Measurements from ENCODE around the gene RNASE13. TPM values are rescaled to one million over a fixed set of nuclear protein-coding genes. Genes with fewer than 3 reads are reported as not detected.

Gene RNASE13
- not detected for total RNA-seq
- polyA plus RNA-seq (2013, experiment 1 of 2): not detected
- polyA plus RNA-seq (2013, experiment 2 of 2): not detected
- long read RNA-seq, experiment 1: 0 reads
- long read RNA-seq, experiment 2: 0 reads
- long read RNA-seq, experiment 3: 0 reads
- long read RNA-seq, experiment 4: 0 reads

- H3K4me1 ChIP-seq (ENCODE audit: control insufficient read depth, insufficient read depth, low read length): peaks cover 1% of the 10 kb centered on the region
- H3K9me3 ChIP-seq (ENCODE audit: control insufficient read depth, low read length): no peaks in the 10 kb centered on the region
- H3K9ac ChIP-seq (ENCODE audit: extremely low read depth, low read length, poor library complexity, severe bottlenecking): no peak within 1 kb of the TSS
- H3K36me3 Mint-ChIP-seq (ENCODE audit: low read depth): no peaks in the 10 kb centered on the region
- H3K9me3 Mint-ChIP-seq: no peaks in the 10 kb centered on the region
- DNase-seq: no peak
- H3K4me1 Mint-ChIP-seq: peaks cover 17% of the 10 kb centered on the region
- no peak for TF ChIP-seq CTCF (conservative IDR thresholded peaks at IDR 0.05)
- 89 to 95% methylated on average over 2 to 5 of the region's 5 CpGs for WGBS, 2 experiments (ENCODE audit: insufficient coverage in 1 of 2, insufficient read length in 1 of 2)
- no peak within 1 kb of the TSS for H3K4me3 ChIP-seq (ENCODE audit: low read length)
- peaks cover 36% of the 10 kb centered on the region for H3K27me3 Mint-ChIP-seq (ENCODE audit: insufficient read depth)
- no peak within 1 kb of the TSS for H3K27ac ChIP-seq (ENCODE audit: low read depth, low read length)
- H3K4me3 Mint-ChIP-seq: no peak within 1 kb of the TSS
- H3K36me3 ChIP-seq (ENCODE audit: control insufficient read depth, insufficient read depth, low read length): no peaks in the 10 kb centered on the region
- H3K27ac Mint-ChIP-seq: no peak within 1 kb of the TSS
- H3K27me3 ChIP-seq (ENCODE audit: control insufficient read depth, insufficient read depth, low read length, poor library complexity, severe bottlenecking): no peaks in the 10 kb centered on the region
Observed at GRCh38 chr14:21034707-21035106, at the start of gene RNASE13. Gene RNASE13, minus strand, starts transcription at chr14:21034807. Its CDS starts 519 bp downstream, at chr14:21034288.

DNA sequence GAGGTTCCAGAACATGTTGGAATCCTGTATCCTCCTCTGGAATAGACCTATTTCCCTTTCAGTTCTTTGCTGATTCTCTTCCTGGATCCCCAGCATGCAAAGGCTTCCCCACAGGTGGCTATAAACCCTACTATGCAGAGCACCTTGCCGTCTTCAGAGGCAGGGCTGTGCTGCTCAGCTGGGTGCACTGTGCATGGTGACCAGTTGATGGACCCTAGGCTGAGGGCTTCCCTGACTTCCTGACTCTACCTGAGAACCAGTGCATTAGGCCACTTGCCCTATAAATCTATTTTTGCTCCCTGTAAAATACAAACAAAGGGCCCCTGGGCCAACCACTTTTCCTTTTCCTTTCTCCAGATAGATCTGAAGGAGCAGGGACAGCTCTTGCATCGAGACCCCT is 49.8 kb upstream of the RNASE13 start:
- peaks cover 76% of the 10 kb centered on the region for H3K36me3 Mint-ChIP-seq (ENCODE audit: low read depth)
- no peaks in the 10 kb centered on the region for H3K9me3 ChIP-seq (ENCODE audit: control insufficient read depth, low read length)
- no peaks in the 10 kb centered on the region for H3K4me1 ChIP-seq (ENCODE audit: control insufficient read depth, insufficient read depth, low read length)
- H3K4me3 ChIP-seq (ENCODE audit: low read length): no peak overlapping the region
- peaks cover 85% of the 10 kb centered on the region for H3K36me3 ChIP-seq (ENCODE audit: control insufficient read depth, insufficient read depth, low read length)
- no peak overlapping the region for H3K27ac Mint-ChIP-seq
- no peak for DNase-seq
- WGBS, 2 experiments (ENCODE audit: insufficient coverage in 1 of 2, insufficient read length in 1 of 2): 93 to 94% methylated on average over 2 of the region's 2 CpGs
- H3K9me3 Mint-ChIP-seq: no peaks in the 10 kb centered on the region
- no peak overlapping the region for H3K27ac ChIP-seq (ENCODE audit: low read depth, low read length)
- H3K27me3 ChIP-seq (ENCODE audit: control insufficient read depth, insufficient read depth, low read length, poor library complexity, severe bottlenecking): no peaks in the 10 kb centered on the region
- no peak overlapping the region for H3K4me3 Mint-ChIP-seq
- no peaks in the 10 kb centered on the region for H3K27me3 Mint-ChIP-seq (ENCODE audit: insufficient read depth)
- no peak overlapping the region for H3K9ac ChIP-seq (ENCODE audit: extremely low read depth, low read length, poor library complexity, severe bottlenecking)
- H3K4me1 Mint-ChIP-seq: no peaks in the 10 kb centered on the region
- TF ChIP-seq CTCF (conservative IDR thresholded peaks at IDR 0.05): no peak

GRCh38 chr14:21083565-21084325 is 49.1 kb upstream of the RNASE13 start:
- H3K27me3 ChIP-seq (ENCODE audit: control insufficient read depth, insufficient read depth, low read length, poor library complexity, severe bottlenecking): no peaks in the 10 kb centered on the region
- no peaks in the 10 kb centered on the region for H3K27me3 Mint-ChIP-seq (ENCODE audit: insufficient read depth)
- H3K9me3 ChIP-seq (ENCODE audit: control insufficient read depth, low read length): no peaks in the 10 kb centered on the region
- H3K27ac ChIP-seq (ENCODE audit: low read depth, low read length): no peak overlapping the region
- H3K36me3 Mint-ChIP-seq (ENCODE audit: low read depth): peaks cover 76% of the 10 kb centered on the region
- H3K4me1 Mint-ChIP-seq: no peaks in the 10 kb centered on the region
- no peaks in the 10 kb centered on the region for H3K9me3 Mint-ChIP-seq
- no peak overlapping the region for H3K9ac ChIP-seq (ENCODE audit: extremely low read depth, low read length, poor library complexity, severe bottlenecking)
- 94 to 98% methylated on average over 9 to 11 of the region's 11 CpGs for WGBS, 2 experiments (ENCODE audit: insufficient coverage in 1 of 2, insufficient read length in 1 of 2)
- no peak for TF ChIP-seq CTCF (conservative IDR thresholded peaks at IDR 0.05)
- H3K36me3 ChIP-seq (ENCODE audit: control insufficient read depth, insufficient read depth, low read length): peaks cover 85% of the 10 kb centered on the region
- no peak overlapping the region for H3K4me3 ChIP-seq (ENCODE audit: low read length)
- DNase-seq: no peak
- no peak overlapping the region for H3K27ac Mint-ChIP-seq
- H3K4me1 ChIP-seq (ENCODE audit: control insufficient read depth, insufficient read depth, low read length): no peaks in the 10 kb centered on the region
- H3K4me3 Mint-ChIP-seq: no peak overlapping the region
